ENCODE results near the gene GATB.

DNA sequence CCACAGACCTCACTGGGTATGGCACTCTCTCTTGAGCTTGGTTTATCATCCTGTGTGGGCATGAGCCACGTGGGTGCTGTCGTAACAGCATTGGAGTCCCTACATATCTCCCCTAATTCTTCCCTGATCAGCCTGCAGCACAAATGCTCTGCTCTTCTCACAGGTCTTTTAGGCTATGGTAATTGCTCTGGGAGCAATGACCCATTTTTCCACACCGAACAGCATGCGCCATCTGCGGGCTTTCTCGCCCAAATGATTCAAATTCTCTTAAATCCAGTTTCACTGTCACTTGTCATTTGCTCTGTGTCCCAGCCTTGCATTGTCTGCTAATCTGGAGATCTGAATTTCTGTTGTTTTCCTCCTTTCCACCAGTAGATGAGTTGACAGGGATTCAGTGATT is 48.9 kb upstream of the GATB start:
- TF ChIP-seq CTCF (IDR thresholded peaks at IDR 0.05; ENCODE audit: low read depth, low read length) (no peak), POLR2A (IDR thresholded peaks at IDR 0.05; ENCODE audit: extremely low read depth, insufficient read length) (no peak), MYC (IDR thresholded peaks at IDR 0.05; ENCODE audit: low read depth, low read length) (no peak)

Measured in NB4 (cell line).